ENCODE measurements around the gene GLG1.
"Not testable (repeated sequence)": the region's sequence is repeated elsewhere in the genome, so short reads cannot be mapped to it uniquely, and the experiment has no call there.

DNA sequence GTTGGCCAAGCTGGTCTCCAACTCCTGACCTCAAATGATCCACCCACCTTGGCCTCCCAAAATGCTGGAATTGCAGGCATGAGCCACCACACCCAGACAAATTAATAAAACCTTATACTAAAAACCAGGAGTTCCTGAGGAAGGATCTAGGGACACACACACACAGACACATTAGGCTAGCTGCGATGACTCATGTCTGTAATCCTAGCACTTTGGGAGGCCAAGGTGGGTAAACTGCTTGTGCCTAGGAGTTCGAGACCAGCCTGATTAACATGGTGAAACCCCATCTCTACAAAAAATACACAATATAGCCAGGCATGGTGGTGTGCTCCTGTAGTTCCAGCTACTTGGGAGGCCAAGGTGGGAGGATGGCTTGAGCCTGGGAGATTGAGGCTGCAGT lies 46.0 kb upstream of the GLG1 start:
- TF ChIP-seq, protein P1, sequence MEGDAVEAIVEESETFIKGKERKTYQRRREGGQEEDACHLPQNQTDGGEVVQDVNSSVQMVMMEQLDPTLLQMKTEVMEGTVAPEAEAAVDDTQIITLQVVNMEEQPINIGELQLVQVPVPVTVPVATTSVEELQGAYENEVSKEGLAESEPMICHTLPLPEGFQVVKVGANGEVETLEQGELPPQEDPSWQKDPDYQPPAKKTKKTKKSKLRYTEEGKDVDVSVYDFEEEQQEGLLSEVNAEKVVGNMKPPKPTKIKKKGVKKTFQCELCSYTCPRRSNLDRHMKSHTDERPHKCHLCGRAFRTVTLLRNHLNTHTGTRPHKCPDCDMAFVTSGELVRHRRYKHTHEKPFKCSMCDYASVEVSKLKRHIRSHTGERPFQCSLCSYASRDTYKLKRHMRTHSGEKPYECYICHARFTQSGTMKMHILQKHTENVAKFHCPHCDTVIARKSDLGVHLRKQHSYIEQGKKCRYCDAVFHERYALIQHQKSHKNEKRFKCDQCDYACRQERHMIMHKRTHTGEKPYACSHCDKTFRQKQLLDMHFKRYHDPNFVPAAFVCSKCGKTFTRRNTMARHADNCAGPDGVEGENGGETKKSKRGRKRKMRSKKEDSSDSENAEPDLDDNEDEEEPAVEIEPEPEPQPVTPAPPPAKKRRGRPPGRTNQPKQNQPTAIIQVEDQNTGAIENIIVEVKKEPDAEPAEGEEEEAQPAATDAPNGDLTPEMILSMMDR (IDR thresholded peaks at IDR 0.05; ENCODE audit: insufficient read depth, low read depth, low read length): not testable (repeated sequence)
- not testable (repeated sequence) for TF ChIP-seq EZH2 (IDR thresholded peaks at IDR 0.05; ENCODE audit: insufficient read depth, low read length)
